Bronchial epithelial cell (primary cell): Measurements from ENCODE around the gene CCDC34. TPM values are rescaled to one million over a fixed set of nuclear protein-coding genes. Genes with fewer than 3 reads are reported as not detected.

ENCODE experiments used
- DNase-seq: peaks from one replicate; pipeline ENCODE4 v3.0.0-alpha.2; 2010; ENCODE audit warnings: low read depth
- FAIRE-seq: peaks from 2 replicates; lab custom pipeline; 2011; peaks lifted over from hg19 to GRCh38; lab: Jason Lieb, UNC
- H3K27me3 ChIP-seq: 2 replicates; pipeline ENCODE4 v1.5.1; 2011; ENCODE audit warnings: low read length; ENCODE audit not compliant: control insufficient read depth, insufficient read depth
- H3K36me3 ChIP-seq: 2 replicates; pipeline ENCODE4 v1.5.1; 2011; ENCODE audit warnings: low read length; ENCODE audit not compliant: control insufficient read depth, insufficient read depth
- H3K4me3 ChIP-seq: 2 replicates; pipeline ENCODE4 v1.5.1; 2011; ENCODE audit warnings: mild to moderate bottlenecking, low read depth, low read length, control low read depth
- CTCF ChIP-seq: IDR thresholded peaks from 2 replicates; pipeline ENCODE4 v1.5.1; 2011; ENCODE audit warnings: mild to moderate bottlenecking, moderate library complexity, low read length, control low read depth, inconsistent platforms; ENCODE audit not compliant: insufficient read depth, severe bottlenecking
- total RNA-seq: library from RNA; depleted of rRNA; stranded (reverse); fragments of >200 nt; gene quantifications from 2 replicates; pipeline ENCODE4 v1.2.1, GENCODE V29; 2014

The CCDC34 gene
- total RNA-seq, 1 donor from 2014 or later: 1.3 TPM

GRCh38 chr11:27300974-27301373 is 62.0 kb downstream of the CCDC34 start:
- no peak overlapping the region for H3K4me3 ChIP-seq
- no peak for TF ChIP-seq CTCF
- H3K36me3 ChIP-seq: no peaks in the 10 kb centered on the region
- no peak for FAIRE-seq
- DNase-seq: peak; percentile 84
- H3K27me3 ChIP-seq: no peaks in the 10 kb centered on the region

GRCh38 chr11:27297616-27298015 is 65.4 kb downstream of the CCDC34 start:
- no peak for TF ChIP-seq CTCF
- no peaks in the 10 kb centered on the region for H3K27me3 ChIP-seq
- no peaks in the 10 kb centered on the region for H3K36me3 ChIP-seq
- DNase-seq (no peak), FAIRE-seq (no peak)
- no peak overlapping the region for H3K4me3 ChIP-seq

- no peak for FAIRE-seq
- Histone ChIP-seq H3K4me3 (no peak overlapping the region), H3K36me3 (no peaks in the 10 kb centered on the region), H3K27me3 (no peaks in the 10 kb centered on the region)
- TF ChIP-seq CTCF: peak; percentile 64
- peak; percentile 69 for DNase-seq
Observed at GRCh38 chr11:27296497-27296896, 66.5 kb downstream of the CCDC34 start.

- DNase-seq (no peak), FAIRE-seq (no peak)
Observed at GRCh38 chr11:27295928-27296327, 67.1 kb downstream of the CCDC34 start.

GRCh38 chr11:27294654-27295053 is 68.4 kb downstream of the CCDC34 start:
- Histone ChIP-seq H3K4me3 (no peak overlapping the region), H3K27me3 (no peaks in the 10 kb centered on the region), H3K36me3 (no peaks in the 10 kb centered on the region)
- no peak for TF ChIP-seq CTCF
- DNase-seq: no peak
- FAIRE-seq: no peak

More at GRCh38 chr11:27295928-27296327, 67.1 kb downstream of the CCDC34 start:
- Histone ChIP-seq H3K36me3 (no peaks in the 10 kb centered on the region), H3K27me3 (no peaks in the 10 kb centered on the region), H3K4me3 (no peak overlapping the region)
- no peak for TF ChIP-seq CTCF
